Ishikawa (cell line): ENCODE data around the gene NEUROG1.

Experiments
- EGR1 ChIP-seq: IDR thresholded peaks from 2 replicates; pipeline ENCODE4 v1.6.1; 2012
- EP300 ChIP-seq: IDR thresholded peaks from 2 replicates; pipeline ENCODE4 v1.6.1; 2012; ENCODE audit warnings: borderline replicate concordance
- FOXM1 ChIP-seq: IDR thresholded peaks from 2 replicates; pipeline ENCODE4 v1.6.1; 2012; ENCODE audit warnings: low read depth, borderline replicate concordance
- MAX ChIP-seq: IDR thresholded peaks from 2 replicates; pipeline ENCODE4 v1.6.1; 2012
- RAD21 ChIP-seq: IDR thresholded peaks from 2 replicates; pipeline ENCODE4 v1.6.1; 2012; ENCODE audit warnings: low read depth
- TAF1 ChIP-seq: IDR thresholded peaks from 2 replicates; pipeline ENCODE4 v1.6.1; 2012; ENCODE audit warnings: low read depth, mild to moderate bottlenecking
- TEAD4 ChIP-seq: IDR thresholded peaks from 2 replicates; pipeline ENCODE4 v1.6.1; 2012
- USF1 ChIP-seq: IDR thresholded peaks from 2 replicates; pipeline ENCODE4 v1.6.1; 2012
- YY1 ChIP-seq: IDR thresholded peaks from 2 replicates; pipeline ENCODE4 v1.6.1; 2012; ENCODE audit warnings: low read depth
- ZBTB7A ChIP-seq: IDR thresholded peaks from 2 replicates; pipeline ENCODE4 v1.6.1; 2012; ENCODE audit warnings: low read depth
- TF ChIP-seq, protein P1 (sequence below): IDR thresholded peaks from 2 replicates; pipeline ENCODE4 v1.6.1; 2012; ENCODE audit warnings: low read depth, mild to moderate bottlenecking

DNA sequence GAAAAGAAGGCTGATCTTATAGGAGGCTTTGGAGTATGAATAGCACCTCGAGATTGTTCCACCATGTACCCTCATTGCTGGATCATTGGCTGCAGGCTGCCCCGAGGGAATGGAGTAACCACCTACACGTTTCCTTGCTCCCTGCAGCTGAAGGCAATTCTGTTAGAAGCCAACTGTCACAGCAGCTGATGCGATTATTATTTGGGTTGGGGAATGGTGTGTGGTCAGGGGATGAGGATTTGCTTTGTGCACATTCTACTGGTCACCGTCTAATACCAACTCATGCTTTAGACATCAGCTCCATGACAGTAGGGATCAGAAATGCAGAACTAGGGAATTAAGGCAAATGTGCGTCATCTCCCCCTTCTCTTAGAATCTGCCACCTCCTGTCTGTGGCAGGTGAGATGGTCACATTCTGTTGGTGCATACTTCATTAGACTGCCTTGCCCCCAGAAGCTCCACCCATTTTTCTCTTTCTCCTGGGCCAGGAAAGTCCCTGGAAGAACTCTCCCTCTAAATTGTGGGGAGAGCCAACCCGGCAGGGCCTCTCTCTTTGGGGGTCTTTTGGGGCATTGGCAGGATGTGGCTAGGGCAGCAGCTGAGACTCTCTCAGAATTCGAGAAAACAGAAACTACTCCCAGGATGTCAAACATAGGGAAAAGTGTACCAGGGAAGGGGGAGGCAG is 32.8 kb downstream of the NEUROG1 start:
- no peak for TF ChIP-seq RAD21
- no peak for TF ChIP-seq TEAD4
- TF ChIP-seq EP300, result no peak
- TF ChIP-seq MAX, result no peak
- TF ChIP-seq USF1, result no peak
- no peak for TF ChIP-seq ZBTB7A
- TF ChIP-seq, protein P1, sequence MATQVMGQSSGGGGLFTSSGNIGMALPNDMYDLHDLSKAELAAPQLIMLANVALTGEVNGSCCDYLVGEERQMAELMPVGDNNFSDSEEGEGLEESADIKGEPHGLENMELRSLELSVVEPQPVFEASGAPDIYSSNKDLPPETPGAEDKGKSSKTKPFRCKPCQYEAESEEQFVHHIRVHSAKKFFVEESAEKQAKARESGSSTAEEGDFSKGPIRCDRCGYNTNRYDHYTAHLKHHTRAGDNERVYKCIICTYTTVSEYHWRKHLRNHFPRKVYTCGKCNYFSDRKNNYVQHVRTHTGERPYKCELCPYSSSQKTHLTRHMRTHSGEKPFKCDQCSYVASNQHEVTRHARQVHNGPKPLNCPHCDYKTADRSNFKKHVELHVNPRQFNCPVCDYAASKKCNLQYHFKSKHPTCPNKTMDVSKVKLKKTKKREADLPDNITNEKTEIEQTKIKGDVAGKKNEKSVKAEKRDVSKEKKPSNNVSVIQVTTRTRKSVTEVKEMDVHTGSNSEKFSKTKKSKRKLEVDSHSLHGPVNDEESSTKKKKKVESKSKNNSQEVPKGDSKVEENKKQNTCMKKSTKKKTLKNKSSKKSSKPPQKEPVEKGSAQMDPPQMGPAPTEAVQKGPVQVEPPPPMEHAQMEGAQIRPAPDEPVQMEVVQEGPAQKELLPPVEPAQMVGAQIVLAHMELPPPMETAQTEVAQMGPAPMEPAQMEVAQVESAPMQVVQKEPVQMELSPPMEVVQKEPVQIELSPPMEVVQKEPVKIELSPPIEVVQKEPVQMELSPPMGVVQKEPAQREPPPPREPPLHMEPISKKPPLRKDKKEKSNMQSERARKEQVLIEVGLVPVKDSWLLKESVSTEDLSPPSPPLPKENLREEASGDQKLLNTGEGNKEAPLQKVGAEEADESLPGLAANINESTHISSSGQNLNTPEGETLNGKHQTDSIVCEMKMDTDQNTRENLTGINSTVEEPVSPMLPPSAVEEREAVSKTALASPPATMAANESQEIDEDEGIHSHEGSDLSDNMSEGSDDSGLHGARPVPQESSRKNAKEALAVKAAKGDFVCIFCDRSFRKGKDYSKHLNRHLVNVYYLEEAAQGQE, result no peak
- TF ChIP-seq FOXM1, result no peak
- no peak for TF ChIP-seq EGR1
- TF ChIP-seq YY1, result no peak
- TF ChIP-seq TAF1, result no peak
